ENCODE data around the gene IGSF10.

The IGSF10 gene

DNA sequence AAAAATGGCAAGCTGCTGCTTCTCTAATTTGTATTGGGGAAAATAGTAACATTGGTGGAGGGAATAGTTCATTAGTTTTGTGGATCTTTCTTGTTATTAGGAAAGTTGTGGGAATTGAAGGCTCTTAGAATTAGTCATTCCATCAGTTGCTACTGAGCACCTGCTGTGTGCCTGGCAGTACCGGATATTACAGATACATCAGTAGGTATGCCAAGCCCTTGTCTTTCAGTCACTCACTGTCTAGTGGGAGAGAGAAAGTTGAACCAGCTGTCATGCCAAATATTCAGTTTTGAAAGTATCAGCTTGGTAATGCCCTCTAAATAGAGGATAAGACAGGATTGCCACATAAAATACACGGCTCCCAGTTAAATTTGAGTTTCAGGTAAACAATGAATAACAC, 32.5 kb downstream of the IGSF10 start:
- Histone ChIP-seq H3K4me3 (ENCODE audit: severe bottlenecking) (no peak overlapping the region), H3K27ac (ENCODE audit: poor library complexity, severe bottlenecking) (no peak overlapping the region), H3K36me3 (ENCODE audit: low read depth) (no peaks in the 10 kb centered on the region), H3K27me3 (ENCODE audit: insufficient read depth, poor library complexity, severe bottlenecking) (no peaks in the 10 kb centered on the region), H3K4me1 (ENCODE audit: insufficient read depth, poor library complexity, severe bottlenecking) (peaks cover under 1% of the 10 kb centered on the region), H3K9me3 (ENCODE audit: severe bottlenecking) (no peaks in the 10 kb centered on the region)
- ATAC-seq (ENCODE audit: low read depth), result no peak
- TF ChIP-seq, protein P1, sequence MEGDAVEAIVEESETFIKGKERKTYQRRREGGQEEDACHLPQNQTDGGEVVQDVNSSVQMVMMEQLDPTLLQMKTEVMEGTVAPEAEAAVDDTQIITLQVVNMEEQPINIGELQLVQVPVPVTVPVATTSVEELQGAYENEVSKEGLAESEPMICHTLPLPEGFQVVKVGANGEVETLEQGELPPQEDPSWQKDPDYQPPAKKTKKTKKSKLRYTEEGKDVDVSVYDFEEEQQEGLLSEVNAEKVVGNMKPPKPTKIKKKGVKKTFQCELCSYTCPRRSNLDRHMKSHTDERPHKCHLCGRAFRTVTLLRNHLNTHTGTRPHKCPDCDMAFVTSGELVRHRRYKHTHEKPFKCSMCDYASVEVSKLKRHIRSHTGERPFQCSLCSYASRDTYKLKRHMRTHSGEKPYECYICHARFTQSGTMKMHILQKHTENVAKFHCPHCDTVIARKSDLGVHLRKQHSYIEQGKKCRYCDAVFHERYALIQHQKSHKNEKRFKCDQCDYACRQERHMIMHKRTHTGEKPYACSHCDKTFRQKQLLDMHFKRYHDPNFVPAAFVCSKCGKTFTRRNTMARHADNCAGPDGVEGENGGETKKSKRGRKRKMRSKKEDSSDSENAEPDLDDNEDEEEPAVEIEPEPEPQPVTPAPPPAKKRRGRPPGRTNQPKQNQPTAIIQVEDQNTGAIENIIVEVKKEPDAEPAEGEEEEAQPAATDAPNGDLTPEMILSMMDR (IDR thresholded peaks at IDR 0.05; ENCODE audit: poor library complexity, severe bottlenecking), result no peak
- no peak for DNase-seq (ENCODE audit: low spot score)

- Histone ChIP-seq H3K9me3 (ENCODE audit: severe bottlenecking) (no peaks in the 10 kb centered on the region), H3K27me3 (ENCODE audit: insufficient read depth, poor library complexity, severe bottlenecking) (no peaks in the 10 kb centered on the region), H3K4me3 (ENCODE audit: severe bottlenecking) (no peak overlapping the region), H3K4me1 (ENCODE audit: insufficient read depth, poor library complexity, severe bottlenecking) (no peaks in the 10 kb centered on the region), H3K36me3 (ENCODE audit: low read depth) (no peaks in the 10 kb centered on the region), H3K27ac (ENCODE audit: poor library complexity, severe bottlenecking) (no peak overlapping the region)
- no peak for ATAC-seq (ENCODE audit: low read depth)
- TF ChIP-seq, protein P1 (IDR thresholded peaks at IDR 0.05; ENCODE audit: poor library complexity, severe bottlenecking), result peak; percentile 32
- DNase-seq (ENCODE audit: low spot score), result no peak
These were observed 34.6 kb downstream of the IGSF10 start for GRCh38 chr3:151426341-151426657.

- TF ChIP-seq, protein P1 (IDR thresholded peaks at IDR 0.05; ENCODE audit: poor library complexity, severe bottlenecking), result peak; percentile 50
- DNase-seq (ENCODE audit: low spot score) (no peak), ATAC-seq (ENCODE audit: low read depth) (no peak)
These were observed 35.1 kb downstream of the IGSF10 start for GRCh38 chr3:151425627-151426340.

DNA sequence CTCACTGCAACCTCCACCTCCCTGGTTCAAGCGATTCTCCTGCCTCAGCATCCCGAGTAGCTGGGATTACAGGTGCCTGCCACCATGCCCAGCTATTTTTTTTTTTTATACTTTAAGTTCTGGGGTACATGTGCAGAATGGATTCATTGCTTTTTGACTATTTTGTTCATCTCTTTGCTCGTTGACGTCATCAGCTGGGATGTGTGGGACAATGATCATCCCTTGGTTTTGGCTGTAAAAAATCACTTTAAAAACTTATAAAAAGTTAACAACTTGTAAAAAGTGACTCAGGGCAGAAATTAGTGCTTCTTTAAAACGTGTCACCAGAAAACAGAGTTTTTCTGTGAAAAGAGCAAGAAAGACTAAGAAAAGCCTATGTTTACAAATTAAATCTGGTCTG, 37.8 kb downstream of the IGSF10 start:
- H3K27ac ChIP-seq (ENCODE audit: poor library complexity, severe bottlenecking), result no peak overlapping the region
- ATAC-seq (ENCODE audit: low read depth) (no peak), DNase-seq (ENCODE audit: low spot score) (no peak)
- H3K4me1 ChIP-seq (ENCODE audit: insufficient read depth, poor library complexity, severe bottlenecking), result no peaks in the 10 kb centered on the region
- no peaks in the 10 kb centered on the region for H3K9me3 ChIP-seq (ENCODE audit: severe bottlenecking)
- no peaks in the 10 kb centered on the region for H3K27me3 ChIP-seq (ENCODE audit: insufficient read depth, poor library complexity, severe bottlenecking)
- H3K4me3 ChIP-seq (ENCODE audit: severe bottlenecking), result no peak overlapping the region
- no peaks in the 10 kb centered on the region for H3K36me3 ChIP-seq (ENCODE audit: low read depth)
- TF ChIP-seq, protein P1 (IDR thresholded peaks at IDR 0.05; ENCODE audit: poor library complexity, severe bottlenecking), result no peak

More at GRCh38 chr3:151425627-151426340, 35.1 kb downstream of the IGSF10 start:
- no peaks in the 10 kb centered on the region for H3K9me3 ChIP-seq (ENCODE audit: severe bottlenecking)
- H3K27me3 ChIP-seq (ENCODE audit: insufficient read depth, poor library complexity, severe bottlenecking), result no peaks in the 10 kb centered on the region
- H3K36me3 ChIP-seq (ENCODE audit: low read depth), result no peaks in the 10 kb centered on the region
- no peak overlapping the region for H3K4me3 ChIP-seq (ENCODE audit: severe bottlenecking)
- no peak overlapping the region for H3K27ac ChIP-seq (ENCODE audit: poor library complexity, severe bottlenecking)
- no peaks in the 10 kb centered on the region for H3K4me1 ChIP-seq (ENCODE audit: insufficient read depth, poor library complexity, severe bottlenecking)

GRCh38 chr3:151421938-151422337, 38.9 kb downstream of the IGSF10 start:
- H3K4me1 ChIP-seq (ENCODE audit: insufficient read depth, poor library complexity, severe bottlenecking), result no peaks in the 10 kb centered on the region
- H3K9me3 ChIP-seq (ENCODE audit: severe bottlenecking), result no peaks in the 10 kb centered on the region
- no peak overlapping the region for H3K27ac ChIP-seq (ENCODE audit: poor library complexity, severe bottlenecking)
- no peak overlapping the region for H3K4me3 ChIP-seq (ENCODE audit: severe bottlenecking)
- 0 out of 3 replicates have a peak, but pooled peaks have one; percentile 21 for ATAC-seq (ENCODE audit: low read depth)
- TF ChIP-seq, protein P1 (IDR thresholded peaks at IDR 0.05; ENCODE audit: poor library complexity, severe bottlenecking), result peak; percentile 5
- no peak for DNase-seq (ENCODE audit: low spot score)
- H3K36me3 ChIP-seq (ENCODE audit: low read depth), result no peaks in the 10 kb centered on the region
- no peaks in the 10 kb centered on the region for H3K27me3 ChIP-seq (ENCODE audit: insufficient read depth, poor library complexity, severe bottlenecking)

Data from RWPE2 (cell line).